ENCODE data around the gene TRIM23. TPM values are rescaled to one million over a fixed set of nuclear protein-coding genes. Genes with fewer than 3 reads are reported as not detected.
"Not testable (repeated sequence)": the region's sequence is repeated elsewhere in the genome, so short reads cannot be mapped to it uniquely, and the experiment has no call there.

Gene TRIM23
- total RNA-seq, 1 donor from 2014 or later = 9.9 TPM

DNA sequence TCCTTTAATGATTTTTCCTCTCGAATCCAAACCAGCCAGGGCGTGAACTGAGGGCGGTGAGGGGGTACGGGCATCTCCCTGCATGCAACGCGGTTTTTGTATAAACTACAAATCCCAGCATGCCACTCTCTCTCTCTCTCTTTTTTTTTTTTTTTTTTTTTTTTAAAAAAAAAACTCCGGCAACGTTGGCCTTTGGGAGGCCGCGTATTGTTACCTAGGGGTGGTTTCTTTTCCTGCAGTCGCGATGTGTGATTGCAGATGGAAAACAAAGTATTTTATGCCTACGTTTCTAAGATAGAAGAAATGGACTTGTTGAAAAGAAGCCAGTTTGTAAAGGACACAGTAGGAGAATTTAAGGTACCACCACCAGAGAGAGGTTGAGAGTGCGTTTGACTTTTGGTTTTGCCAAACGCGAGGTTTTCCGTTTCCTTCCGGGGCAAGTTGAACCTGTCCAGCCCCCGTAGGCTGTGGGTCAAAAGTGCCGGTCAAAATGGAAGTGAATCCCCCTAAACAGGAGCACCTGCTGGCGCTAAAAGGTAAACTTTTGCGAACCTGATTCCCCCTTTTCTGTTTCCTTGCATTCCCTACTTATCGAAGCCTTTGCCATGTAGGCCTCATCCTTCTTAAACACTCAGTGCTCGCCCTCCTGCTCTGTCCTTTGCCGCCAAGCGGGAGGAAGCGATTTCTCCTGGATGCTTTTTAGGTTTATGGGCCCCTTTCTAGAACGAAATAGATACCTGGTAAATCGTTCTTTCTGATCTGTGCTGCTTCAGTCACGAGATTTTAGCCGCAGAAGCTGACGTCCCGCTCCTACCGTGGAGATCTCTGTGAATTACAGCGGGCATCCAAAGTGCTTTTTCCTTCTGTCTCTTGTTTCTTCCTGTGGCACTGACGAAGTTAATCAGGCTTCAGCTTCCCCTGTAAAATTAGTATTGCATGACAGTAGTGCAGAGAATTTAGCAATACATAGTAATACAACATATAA lies 730 bp upstream of the TRIM23 start, which contains the start of the genes SHLD3 and TRAPPC13:
SHLD3 (plus strand) TSS at position 457 of the 985 bp plus-strand sequence. CDS start 4,561 bp downstream, outside the sequence.
TRAPPC13 (plus strand) TSS at position 457 of the 985 bp plus-strand sequence; CDS start at position 491, 34 bp downstream.
- peaks cover 2% of the 10 kb centered on the region for H3K36me3 ChIP-seq (ENCODE audit: control insufficient read depth, insufficient read depth, low read length)
- peak within 1 kb of the TSS; percentile 85 for H3K4me3 ChIP-seq (ENCODE audit: low read depth, low read length)
- no peaks in the 10 kb centered on the region for H3K27me3 ChIP-seq (ENCODE audit: control insufficient read depth, insufficient read depth, low read length)
- peak; percentile 65 for DNase-seq (ENCODE audit: low read depth)
- no peak for TF ChIP-seq CTCF (IDR thresholded peaks at IDR 0.05; ENCODE audit: insufficient read depth, low read length, poor library complexity, severe bottlenecking)

DNA sequence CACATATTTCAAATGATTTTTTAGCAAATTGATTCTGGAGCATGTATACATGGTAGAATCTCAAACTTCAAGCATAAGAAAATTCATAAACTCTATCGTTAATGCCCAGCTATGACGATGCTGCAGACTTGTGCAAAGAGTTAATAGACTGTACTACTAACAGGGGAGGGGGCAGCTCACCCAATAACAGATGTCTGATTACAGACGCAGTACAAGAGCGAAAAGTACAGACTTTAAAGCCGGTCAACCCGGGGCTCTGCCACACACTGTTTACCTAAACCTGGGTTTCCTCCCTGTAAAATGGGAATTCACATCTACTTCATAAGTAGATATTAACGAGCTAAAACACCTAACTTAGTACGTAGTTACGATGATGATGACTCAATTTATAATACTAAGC lies 651 bp downstream of the TRIM23 start:
- Histone ChIP-seq H3K27me3 (ENCODE audit: control insufficient read depth, insufficient read depth, low read length) (no peaks in the 10 kb centered on the region), H3K36me3 (ENCODE audit: control insufficient read depth, insufficient read depth, low read length) (no peaks in the 10 kb centered on the region), H3K4me3 (ENCODE audit: low read depth, low read length) (peak overlapping the region; percentile 85)
- no peak for DNase-seq (ENCODE audit: low read depth)
- TF ChIP-seq CTCF (IDR thresholded peaks at IDR 0.05; ENCODE audit: insufficient read depth, low read length, poor library complexity, severe bottlenecking) = no peak

GRCh38 chr5:65621961-65622360 lies 2.2 kb downstream of the TRIM23 start:
- not testable (repeated sequence) for DNase-seq (ENCODE audit: low read depth); H3K27me3 ChIP-seq (ENCODE audit: control insufficient read depth, insufficient read depth, low read length); H3K4me3 ChIP-seq (ENCODE audit: low read depth, low read length); H3K36me3 ChIP-seq (ENCODE audit: control insufficient read depth, insufficient read depth, low read length)

GRCh38 chr5:65620021-65620420 lies 4.1 kb downstream of the TRIM23 start:
- no peaks in the 10 kb centered on the region for H3K27me3 ChIP-seq (ENCODE audit: control insufficient read depth, insufficient read depth, low read length)
- H3K4me3 ChIP-seq (ENCODE audit: low read depth, low read length) = no peak overlapping the region
- TF ChIP-seq CTCF (IDR thresholded peaks at IDR 0.05; ENCODE audit: insufficient read depth, low read length, poor library complexity, severe bottlenecking) = no peak
- H3K36me3 ChIP-seq (ENCODE audit: control insufficient read depth, insufficient read depth, low read length) = no peaks in the 10 kb centered on the region
- DNase-seq (ENCODE audit: low read depth) = no peak

GRCh38 chr5:65612298-65612907 lies 11.7 kb downstream of the TRIM23 start:
- DNase-seq (ENCODE audit: low read depth) = no peak
- no peak overlapping the region for H3K4me3 ChIP-seq (ENCODE audit: low read depth, low read length)
- H3K36me3 ChIP-seq (ENCODE audit: control insufficient read depth, insufficient read depth, low read length) = no peaks in the 10 kb centered on the region
- no peak for TF ChIP-seq CTCF (IDR thresholded peaks at IDR 0.05; ENCODE audit: insufficient read depth, low read length, poor library complexity, severe bottlenecking)
- H3K27me3 ChIP-seq (ENCODE audit: control insufficient read depth, insufficient read depth, low read length) = no peaks in the 10 kb centered on the region

- Histone ChIP-seq H3K4me3 (ENCODE audit: low read depth, low read length) (no peak overlapping the region), H3K27me3 (ENCODE audit: control insufficient read depth, insufficient read depth, low read length) (no peaks in the 10 kb centered on the region), H3K36me3 (ENCODE audit: control insufficient read depth, insufficient read depth, low read length) (no peaks in the 10 kb centered on the region)
- DNase-seq (ENCODE audit: low read depth) = peak; percentile 93
- TF ChIP-seq CTCF (IDR thresholded peaks at IDR 0.05; ENCODE audit: insufficient read depth, low read length, poor library complexity, severe bottlenecking) = no peak
These were observed 12.6 kb downstream of the TRIM23 start for GRCh38 chr5:65611524-65611923.

- not testable (repeated sequence) for DNase-seq (ENCODE audit: low read depth); H3K36me3 ChIP-seq (ENCODE audit: control insufficient read depth, insufficient read depth, low read length); H3K4me3 ChIP-seq (ENCODE audit: low read depth, low read length); H3K27me3 ChIP-seq (ENCODE audit: control insufficient read depth, insufficient read depth, low read length)
These were observed 22.4 kb downstream of the TRIM23 start for GRCh38 chr5:65601761-65602160.

Data from kidney epithelial cell (primary cell).